Tibial artery (tissue), 4 donors: Measurements from ENCODE around the gene TPRG1L.

ENCODE experiments used
- DNase-seq, 2 donors: peaks; one replicate each; pipeline ENCODE4 v3.0.0-alpha.2; 2019
- H3K27ac ChIP-seq, 2 donors: fragments of 200-600 bp; sonication (generic) in 1 of 2; 1 replicate in 1 of 2; 2 replicates in 1 of 2; pipeline ENCODE4 v1.5.1; 2018 to 2019; ENCODE audit warnings: mild to moderate bottlenecking in 1 of 2
- H3K27me3 ChIP-seq, 2 donors: fragments of 200-600 bp; sonication (generic) in 1 of 2; one replicate each; pipeline versions ENCODE4 v1.5.1 to v1.6.0; 2016 to 2019
- H3K36me3 ChIP-seq, 3 donors: fragments of 200-600 bp; sonication (generic) in 2 of 3; one replicate each; pipeline ENCODE4 v1.5.1; 2016 to 2019; ENCODE audit warnings: mild to moderate bottlenecking in 2 of 3
- H3K4me1 ChIP-seq, 4 donors: fragments of 200-600 bp; sonication (generic) in 2 of 4; 1 replicate in 3 of 4; 2 replicates in 1 of 4; pipeline ENCODE4 v1.5.1; 2016 to 2019
- H3K4me3 ChIP-seq, 2 donors: fragments of 200-600 bp; sonication (generic) in 1 of 2; 1 replicate in 1 of 2; 2 replicates in 1 of 2; pipeline ENCODE4 v1.5.1; 2018 to 2019; ENCODE audit warnings: mild to moderate bottlenecking in 2 of 2
- H3K9me3 ChIP-seq, 3 donors: fragments of 200-600 bp; sonication (generic) in 1 of 3; one replicate each; pipeline ENCODE4 v1.5.1; 2016 to 2019
- intact Hi-C: fragments of 100-400 bp; cut with DNase I; formaldehyde crosslinking; loops from one replicate; pipeline ENCODE4 v1.15.0; 2023; ENCODE audit warnings: low total_unique reads
- TF ChIP-seq, protein P1 (sequence below), 2 experiments: fragments of 200-600 bp in 1 of 2; fragments of 450-650 bp in 1 of 2; IDR thresholded peaks; one replicate each; pipeline ENCODE4 v1.5.1; 2017 to 2019; ENCODE audit warnings: antibody characterized with exemption in 2 of 2, mild to moderate bottlenecking in 1 of 2, moderate library complexity in 1 of 2

Gene TPRG1L

DNA sequence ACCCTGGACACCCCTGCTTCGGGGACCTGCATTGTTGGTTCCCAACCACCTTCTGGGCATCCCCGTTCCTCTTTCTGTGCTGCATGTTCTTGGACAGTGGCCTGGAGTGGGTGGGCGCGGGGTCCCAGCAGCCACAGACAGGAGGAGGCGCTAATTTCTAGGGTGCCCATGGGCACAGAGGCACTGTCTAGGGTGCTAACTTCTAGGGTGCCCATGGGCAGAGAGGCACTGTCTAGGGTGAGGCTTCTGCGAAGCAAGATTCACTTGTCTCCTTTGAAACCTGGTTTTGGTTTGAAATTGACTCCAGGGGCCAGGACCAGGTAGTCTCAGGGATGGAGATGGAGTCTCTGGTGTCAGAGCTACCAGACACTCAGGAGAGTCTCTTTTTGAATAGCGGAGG lies 12.7 kb upstream of the TPRG1L start:
- Histone ChIP-seq H3K4me1 (peaks cover 0 to 23% (median 17%) of the 10 kb centered on the region in 4 donors), H3K27me3 (peaks cover 0 to 72% of the 10 kb centered on the region in 2 donors), H3K36me3 (no peaks in the 10 kb centered on the region), H3K9me3 (no peaks in the 10 kb centered on the region), H3K4me3 (no peak overlapping the region), H3K27ac (no peak overlapping the region)
- no peak for DNase-seq
- intact Hi-C loops, result no loop called here
- TF ChIP-seq, protein P1, sequence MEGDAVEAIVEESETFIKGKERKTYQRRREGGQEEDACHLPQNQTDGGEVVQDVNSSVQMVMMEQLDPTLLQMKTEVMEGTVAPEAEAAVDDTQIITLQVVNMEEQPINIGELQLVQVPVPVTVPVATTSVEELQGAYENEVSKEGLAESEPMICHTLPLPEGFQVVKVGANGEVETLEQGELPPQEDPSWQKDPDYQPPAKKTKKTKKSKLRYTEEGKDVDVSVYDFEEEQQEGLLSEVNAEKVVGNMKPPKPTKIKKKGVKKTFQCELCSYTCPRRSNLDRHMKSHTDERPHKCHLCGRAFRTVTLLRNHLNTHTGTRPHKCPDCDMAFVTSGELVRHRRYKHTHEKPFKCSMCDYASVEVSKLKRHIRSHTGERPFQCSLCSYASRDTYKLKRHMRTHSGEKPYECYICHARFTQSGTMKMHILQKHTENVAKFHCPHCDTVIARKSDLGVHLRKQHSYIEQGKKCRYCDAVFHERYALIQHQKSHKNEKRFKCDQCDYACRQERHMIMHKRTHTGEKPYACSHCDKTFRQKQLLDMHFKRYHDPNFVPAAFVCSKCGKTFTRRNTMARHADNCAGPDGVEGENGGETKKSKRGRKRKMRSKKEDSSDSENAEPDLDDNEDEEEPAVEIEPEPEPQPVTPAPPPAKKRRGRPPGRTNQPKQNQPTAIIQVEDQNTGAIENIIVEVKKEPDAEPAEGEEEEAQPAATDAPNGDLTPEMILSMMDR (IDR thresholded peaks at IDR 0.05), result no peak

DNA sequence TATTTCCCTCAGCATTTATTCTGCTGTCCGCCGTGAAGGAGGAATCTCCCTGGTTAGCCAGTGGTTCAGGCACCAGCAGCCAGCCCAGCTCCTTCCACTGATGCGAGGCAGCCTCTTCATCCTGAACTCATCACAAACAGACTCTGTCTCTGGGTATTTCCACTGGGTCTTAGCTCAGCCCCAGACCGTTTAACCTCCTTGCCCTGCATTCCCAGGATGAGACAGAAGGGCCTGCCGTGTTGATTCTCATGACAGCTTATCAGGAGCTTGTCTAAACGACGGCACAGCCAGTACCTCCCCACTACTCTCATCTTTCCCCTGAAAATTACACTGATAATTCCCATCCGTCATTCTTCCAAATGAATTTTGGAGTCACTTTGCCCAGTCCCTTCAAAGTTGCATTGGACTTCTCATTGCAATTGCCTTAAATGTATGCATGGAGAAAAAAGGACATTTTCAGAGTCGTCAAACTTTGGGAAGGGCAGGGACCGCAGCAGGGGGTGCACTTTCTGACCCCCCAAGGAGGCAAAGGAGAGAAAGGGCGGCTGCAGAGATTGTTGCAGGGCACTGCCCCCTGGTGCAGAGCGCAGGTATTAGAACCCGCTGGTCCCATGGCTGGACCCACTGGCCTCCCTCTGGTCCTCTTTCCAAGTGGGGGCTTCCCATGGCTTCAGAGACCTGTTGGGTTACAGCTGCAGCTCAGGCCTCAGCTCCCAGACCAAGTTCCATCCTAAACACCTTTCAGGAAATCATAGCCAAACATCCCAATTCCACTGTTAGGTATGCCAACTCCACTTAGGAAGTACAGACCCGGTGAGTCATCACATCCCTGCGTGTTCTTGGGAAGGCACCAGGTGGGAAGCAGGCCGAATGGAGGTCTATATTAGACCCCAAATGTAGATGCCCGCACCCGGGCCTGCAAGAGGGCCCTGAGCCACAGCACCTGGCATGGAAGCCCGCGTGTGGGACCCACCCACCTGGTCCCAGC lies 9.8 kb upstream of the TPRG1L start:
- TF ChIP-seq, protein P1 (IDR thresholded peaks at IDR 0.05), result peak; percentile 47 to 49
- Histone ChIP-seq H3K9me3 (no peaks in the 10 kb centered on the region), H3K4me1 (peaks cover 0 to 27% (median 16%) of the 10 kb centered on the region in 4 donors), H3K27ac (no peak overlapping the region), H3K36me3 (no peaks in the 10 kb centered on the region), H3K27me3 (peaks cover 0 to 54% of the 10 kb centered on the region in 2 donors), H3K4me3 (no peak overlapping the region)
- DNase-seq, result no peak
- intact Hi-C loops, result loop anchor here (5.0 kb wide), 2 partner anchors 53 to 163 kb away; partner anchors contain the start of gene ARHGEF16

DNA sequence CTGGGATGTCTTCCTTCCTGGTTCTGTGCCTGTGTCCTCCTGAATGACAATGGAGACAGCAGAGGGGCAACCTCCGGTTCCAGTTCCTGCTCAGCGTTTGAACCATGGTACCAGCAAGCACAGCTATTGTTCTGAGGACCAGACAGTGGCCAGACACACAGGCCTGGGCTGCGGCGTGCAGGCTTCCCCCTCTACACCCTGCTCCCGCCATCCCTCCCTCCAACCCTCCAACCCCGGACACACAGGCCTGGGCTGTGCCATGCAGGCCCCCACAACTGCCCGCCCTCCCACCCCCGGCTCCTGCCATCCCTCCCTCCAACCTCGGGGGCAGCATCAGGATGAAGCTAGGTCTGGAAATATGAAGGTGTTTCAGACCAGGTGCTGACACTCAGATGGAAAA lies 8.0 kb upstream of the TPRG1L start:
- DNase-seq, result no peak
- peaks cover 0 to 36% of the 10 kb centered on the region in 2 donors for H3K27me3 ChIP-seq
- H3K36me3 ChIP-seq, result no peaks in the 10 kb centered on the region
- no peak overlapping the region for H3K27ac ChIP-seq
- H3K4me3 ChIP-seq, result no peak overlapping the region
- peaks cover 0 to 9% (median 3%) of the 10 kb centered on the region in 4 donors for H3K4me1 ChIP-seq
- TF ChIP-seq, protein P1 (IDR thresholded peaks at IDR 0.05), result no peak
- intact Hi-C loops, result loop anchor here (5.0 kb wide), 2 partner anchors 55 to 165 kb away; partner anchors contain the start of gene ARHGEF16
- no peaks in the 10 kb centered on the region for H3K9me3 ChIP-seq

DNA sequence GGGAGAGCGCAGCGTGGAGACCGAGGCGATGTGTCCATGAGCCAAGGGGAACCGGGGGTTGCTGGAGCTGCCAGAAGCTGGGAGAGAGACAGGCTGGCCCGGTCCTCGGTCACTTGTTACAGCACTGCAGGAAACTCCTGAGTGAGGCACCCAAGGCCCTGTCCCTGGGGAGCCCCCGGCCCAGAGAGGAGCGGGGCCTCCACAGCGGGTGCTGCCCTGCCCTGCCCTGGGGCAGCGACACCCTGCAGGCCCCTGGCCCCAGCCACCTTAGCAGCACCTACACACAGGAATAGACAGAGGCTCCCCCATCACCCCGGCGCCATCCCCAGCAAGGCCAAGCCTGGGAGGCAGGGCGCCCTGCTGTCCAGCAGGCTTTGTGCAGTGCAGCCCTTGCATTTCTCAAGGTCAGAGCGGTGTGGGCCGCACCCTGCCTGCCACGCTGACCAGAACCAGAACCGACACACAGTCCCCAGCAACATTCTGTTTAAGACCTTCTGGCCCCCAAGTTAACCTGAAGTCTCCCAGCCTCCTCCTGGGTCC lies 6.9 kb upstream of the TPRG1L start:
- TF ChIP-seq, protein P1 (IDR thresholded peaks at IDR 0.05), result no peak
- Histone ChIP-seq H3K36me3 (no peaks in the 10 kb centered on the region), H3K4me3 (no peak overlapping the region), H3K9me3 (no peaks in the 10 kb centered on the region), H3K4me1 (peaks cover 0 to 9% (median 5%) of the 10 kb centered on the region in 4 donors), H3K27ac (no peak overlapping the region), H3K27me3 (peaks cover 0 to 28% of the 10 kb centered on the region in 2 donors)
- no peak for DNase-seq
- intact Hi-C loops, result loop anchor here (5.0 kb wide), 2 partner anchors 56 to 166 kb away; partner anchors contain the start of gene ARHGEF16

- peaks cover 0 to 15% (median 11%) of the 10 kb centered on the region in 4 donors for H3K4me1 ChIP-seq
- H3K27me3 ChIP-seq, result peaks cover 0 to 23% of the 10 kb centered on the region in 2 donors
- H3K27ac ChIP-seq, result no peak overlapping the region
- no peaks in the 10 kb centered on the region for H3K36me3 ChIP-seq
- TF ChIP-seq, protein P1 (IDR thresholded peaks at IDR 0.05), result no peak
- intact Hi-C loops, result loop anchor here (5.0 kb wide), 2 partner anchors 56 to 166 kb away; partner anchors contain the start of gene ARHGEF16
- no peak overlapping the region for H3K4me3 ChIP-seq
- H3K9me3 ChIP-seq, result no peaks in the 10 kb centered on the region
- no peak for DNase-seq
Observed at GRCh38 chr1:3618531-3618880, 6.3 kb upstream of the TPRG1L start.
